SJSA1 (cell line): ENCODE data around the gene PXDN. TPM values are rescaled to one million over a fixed set of nuclear protein-coding genes. Genes with fewer than 3 reads are reported as not detected.
"Not testable (repeated sequence)": the region's sequence is repeated elsewhere in the genome, so short reads cannot be mapped to it uniquely, and the experiment has no call there.

Experiments
- DNase-seq, 2 experiments: peaks; one replicate each; pipeline ENCODE4 v3.0.0-alpha.2; 2015 to 2020; ENCODE audit warnings: low spot score in 2 of 2, low read depth in 1 of 2
- H3K27ac ChIP-seq: fragments of 250-450 bp; sonication (Bioruptor Pico); 2 replicates; pipeline ENCODE4 v1.5.1; 2020; ENCODE audit warnings: mild to moderate bottlenecking, moderate library complexity
- H3K27me3 ChIP-seq: fragments of 250-450 bp; sonication (Bioruptor Pico); replicated peaks from 2 replicates; pipeline ENCODE4 v1.5.1; 2020; ENCODE audit warnings: mild to moderate bottlenecking, moderate library complexity
- H3K36me3 ChIP-seq: fragments of 250-450 bp; sonication (Bioruptor Pico); 2 replicates; pipeline ENCODE4 v1.5.1; 2020; ENCODE audit warnings: mild to moderate bottlenecking
- H3K4me1 ChIP-seq: fragments of 250-450 bp; sonication (Bioruptor Pico); replicated peaks from 2 replicates; pipeline ENCODE4 v1.6.1; 2021; ENCODE audit warnings: mild to moderate bottlenecking
- H3K4me3 ChIP-seq: fragments of 250-450 bp; sonication (Bioruptor Pico); 2 replicates; pipeline ENCODE4 v1.5.1; 2020; ENCODE audit warnings: mild to moderate bottlenecking
- H3K9me3 ChIP-seq: fragments of 250-450 bp; sonication (Bioruptor Pico); replicated peaks from 2 replicates; pipeline ENCODE4 v1.5.1; 2020; ENCODE audit warnings: mild to moderate bottlenecking
- total RNA-seq: library from RNA; depleted of rRNA; stranded (reverse); fragments of >200 nt; shearing (Covaris generic); gene quantifications from 2 replicates; pipeline ENCODE4 v1.2.3, GENCODE V29; 2014

Gene PXDN
- total RNA-seq, 1 experiment from 2014 or later: 310 TPM

- Histone ChIP-seq H3K4me3 (no peak overlapping the region), H3K27ac (no peak overlapping the region), H3K27me3 (no peaks in the 10 kb centered on the region), H3K36me3 (no peaks in the 10 kb centered on the region), H3K9me3 (0 out of 2 replicates have a peak, but pooled peaks cover 8% of the 10 kb centered on the region), H3K4me1 (peaks cover 23% of the 10 kb centered on the region)
- DNase-seq: no peak
Observed at GRCh38 chr2:1622521-1623200, 121.7 kb downstream of the PXDN start.

- H3K36me3 ChIP-seq: not testable (repeated sequence)
Observed at GRCh38 chr2:1621976-1622375, 122.3 kb downstream of the PXDN start.

DNA sequence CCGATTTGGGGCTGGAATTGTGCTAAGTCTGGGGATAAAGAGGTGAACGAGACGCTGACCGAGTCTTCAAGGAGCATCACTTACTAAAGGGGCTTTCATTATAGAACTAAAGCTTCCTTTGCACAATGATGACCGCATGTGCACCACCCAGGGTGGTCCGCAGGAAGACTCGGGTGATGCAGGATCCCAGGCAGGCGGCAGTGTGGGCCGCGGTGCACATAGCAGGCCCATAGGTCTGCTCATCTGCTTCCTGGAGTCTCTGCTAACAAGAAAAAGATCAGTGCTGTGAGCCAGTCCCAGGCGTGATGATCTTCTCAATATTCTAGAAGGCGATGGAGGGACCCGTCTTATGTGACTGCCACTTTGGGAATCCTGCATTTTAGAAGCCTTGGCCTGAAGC, 122.8 kb downstream of the PXDN start:
- Histone ChIP-seq H3K9me3 (0 out of 2 replicates have a peak, but pooled peaks cover 8% of the 10 kb centered on the region), H3K27me3 (no peaks in the 10 kb centered on the region), H3K4me3 (no peak overlapping the region), H3K27ac (peak overlapping the region; percentile 40), H3K36me3 (no peaks in the 10 kb centered on the region), H3K4me1 (peaks cover 23% of the 10 kb centered on the region)
- no peak for DNase-seq

More at GRCh38 chr2:1621976-1622375, 122.3 kb downstream of the PXDN start:
- H3K4me1 ChIP-seq: peaks cover 23% of the 10 kb centered on the region
- H3K9me3 ChIP-seq, H3K27me3 ChIP-seq, H3K4me3 ChIP-seq: not testable (repeated sequence)
- peak in 1 of 2 experiments; percentile 63 for DNase-seq
- peak overlapping the region; percentile 40 for H3K27ac ChIP-seq

DNA sequence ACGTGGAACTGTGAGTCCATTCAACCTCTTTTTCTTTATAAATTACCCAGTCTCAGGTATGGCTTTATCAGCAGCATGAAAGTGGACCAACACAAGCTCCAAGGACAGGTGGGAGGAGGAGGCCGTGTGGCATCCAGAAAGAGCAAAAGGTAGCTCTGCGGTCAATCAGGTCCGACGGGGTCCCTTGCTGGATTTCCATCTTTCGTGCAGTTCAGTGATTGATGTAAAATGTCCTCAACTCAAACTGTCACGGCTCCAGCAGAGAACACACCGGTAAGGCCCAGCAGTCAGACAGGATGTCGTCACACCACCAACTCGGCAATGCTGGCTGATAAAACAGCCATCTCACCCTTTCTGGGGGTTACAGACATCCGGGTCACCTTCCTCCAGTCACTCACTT, 123.3 kb downstream of the PXDN start:
- peaks cover 23% of the 10 kb centered on the region for H3K4me1 ChIP-seq
- H3K36me3 ChIP-seq: no peaks in the 10 kb centered on the region
- 0 out of 2 replicates have a peak overlapping the region, but pooled peaks have one; percentile 40 for H3K27ac ChIP-seq
- no peaks in the 10 kb centered on the region for H3K27me3 ChIP-seq
- peak in 1 of 2 experiments; percentile 16 for DNase-seq
- H3K9me3 ChIP-seq: 0 out of 2 replicates have a peak, but pooled peaks cover 8% of the 10 kb centered on the region
- H3K4me3 ChIP-seq: no peak overlapping the region

DNA sequence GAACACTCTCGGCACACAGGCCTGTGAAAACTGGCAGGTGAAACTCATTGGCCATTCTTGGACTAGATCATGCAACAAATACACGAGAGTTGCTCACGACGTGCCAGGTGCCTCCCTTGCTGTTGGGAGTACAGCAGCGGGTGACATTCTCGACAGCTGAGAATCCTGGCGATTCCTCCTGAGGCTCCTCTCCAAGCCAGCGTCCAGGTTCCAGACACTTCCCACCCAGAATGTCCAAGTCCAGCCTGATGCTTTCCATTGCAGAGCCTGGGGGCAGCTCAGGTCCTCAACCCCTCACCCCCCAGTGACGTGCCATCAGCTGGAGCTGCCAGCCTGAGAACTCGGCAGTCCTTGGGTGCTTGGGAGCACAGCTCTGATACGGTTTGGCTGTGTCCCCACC, 124.2 kb downstream of the PXDN start:
- H3K36me3 ChIP-seq: no peaks in the 10 kb centered on the region

GRCh38 chr2:1619556-1619955, 124.8 kb downstream of the PXDN start:
- peaks cover 15% of the 10 kb centered on the region for H3K4me1 ChIP-seq
- no peaks in the 10 kb centered on the region for H3K36me3 ChIP-seq
- H3K27ac ChIP-seq: no peak overlapping the region
- H3K4me3 ChIP-seq: no peak overlapping the region
- 0 out of 2 replicates have a peak, but pooled peaks cover 8% of the 10 kb centered on the region for H3K9me3 ChIP-seq
- no peak for DNase-seq
- H3K27me3 ChIP-seq: no peaks in the 10 kb centered on the region

More for the DNA sequence above, 124.2 kb downstream of the PXDN start:
- DNase-seq: peak in 1 of 2 experiments; percentile 33
- no peaks in the 10 kb centered on the region for H3K27me3 ChIP-seq
- 0 out of 2 replicates have a peak, but pooled peaks cover 8% of the 10 kb centered on the region for H3K9me3 ChIP-seq
- H3K27ac ChIP-seq: no peak overlapping the region
- H3K4me3 ChIP-seq: no peak overlapping the region
- H3K4me1 ChIP-seq: peaks cover 16% of the 10 kb centered on the region

DNA sequence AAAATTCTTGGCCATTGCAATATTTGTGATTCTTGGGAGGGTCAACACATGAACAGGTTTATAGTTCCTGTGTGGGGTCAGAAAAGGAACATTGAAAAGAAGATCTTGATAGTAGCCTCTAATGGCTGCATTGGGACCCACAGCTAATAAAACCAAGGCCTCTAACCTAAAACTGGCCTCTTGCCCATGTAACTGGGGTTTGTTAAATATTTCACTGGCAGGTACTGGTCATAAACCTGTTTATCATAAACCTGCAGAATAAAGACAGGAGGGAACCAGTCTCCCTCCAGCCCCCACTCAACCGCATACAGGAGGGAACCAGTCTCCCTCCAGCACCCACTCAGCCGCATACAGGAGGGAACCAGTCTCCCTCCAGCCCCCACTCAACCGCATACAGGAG, 125.3 kb downstream of the PXDN start:
- DNase-seq: no peak
- Histone ChIP-seq H3K27ac (no peak overlapping the region), H3K4me3 (no peak overlapping the region)

DNA sequence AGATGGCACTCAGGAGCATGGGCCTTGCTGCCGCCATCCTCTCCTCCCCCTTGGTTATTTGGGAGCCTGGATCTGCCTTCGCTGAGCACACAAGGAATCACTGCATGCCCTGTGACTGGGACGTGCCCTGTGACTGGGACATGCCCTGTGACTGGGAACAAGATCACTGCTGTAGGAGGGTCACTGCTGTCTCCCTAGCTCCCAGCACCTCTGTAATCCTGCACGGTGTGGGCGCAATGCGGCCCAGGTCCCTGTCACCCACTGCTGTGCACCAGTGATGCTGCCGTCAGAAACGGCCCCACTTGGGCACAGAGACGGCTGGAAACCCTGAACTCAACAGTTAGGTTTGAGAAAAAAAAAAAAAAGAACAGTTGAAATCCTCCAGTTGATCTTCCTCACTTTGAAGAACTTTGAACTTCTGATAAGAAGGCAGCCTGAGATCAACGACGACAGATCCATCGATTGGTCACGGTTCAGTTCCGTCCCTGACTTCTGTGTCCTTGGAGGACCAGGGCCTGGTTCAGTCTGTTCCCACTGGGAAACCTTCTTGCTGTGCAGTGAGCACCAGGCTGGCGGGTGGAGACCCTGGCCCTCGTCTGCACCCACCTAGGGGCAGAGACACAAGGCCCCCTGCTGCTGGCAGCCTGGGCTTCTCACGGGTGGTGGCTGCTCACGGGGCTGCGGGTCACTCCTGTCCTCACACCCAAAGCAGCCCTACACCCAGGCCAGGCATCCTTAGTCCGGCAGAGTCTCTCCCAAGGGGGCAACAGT, 125.9 kb downstream of the PXDN start:
- Histone ChIP-seq H3K36me3 (no peaks in the 10 kb centered on the region), H3K9me3 (0 out of 2 replicates have a peak, but pooled peaks cover 8% of the 10 kb centered on the region), H3K4me1 (peaks cover 25% of the 10 kb centered on the region), H3K27me3 (no peaks in the 10 kb centered on the region), H3K27ac (no peak overlapping the region), H3K4me3 (no peak overlapping the region)
- no peak for DNase-seq

More for the DNA sequence above, 125.3 kb downstream of the PXDN start:
- 0 out of 2 replicates have a peak, but pooled peaks cover 8% of the 10 kb centered on the region for H3K9me3 ChIP-seq
- no peaks in the 10 kb centered on the region for H3K36me3 ChIP-seq
- H3K4me1 ChIP-seq: peaks cover 19% of the 10 kb centered on the region
- H3K27me3 ChIP-seq: no peaks in the 10 kb centered on the region

- no peak for DNase-seq
- no peaks in the 10 kb centered on the region for H3K27me3 ChIP-seq
- H3K9me3 ChIP-seq: 0 out of 2 replicates have a peak, but pooled peaks cover 8% of the 10 kb centered on the region
- H3K36me3 ChIP-seq: no peaks in the 10 kb centered on the region
- no peak overlapping the region for H3K4me3 ChIP-seq
- no peak overlapping the region for H3K27ac ChIP-seq
- peaks cover 25% of the 10 kb centered on the region for H3K4me1 ChIP-seq
Observed at GRCh38 chr2:1617425-1618021, 126.8 kb downstream of the PXDN start.

GRCh38 chr2:1614564-1614963, 129.8 kb downstream of the PXDN start:
- H3K9me3 ChIP-seq: no peaks in the 10 kb centered on the region
- H3K27ac ChIP-seq: no peak overlapping the region
- DNase-seq: no peak
- H3K27me3 ChIP-seq: no peaks in the 10 kb centered on the region
- peaks cover 11% of the 10 kb centered on the region for H3K4me1 ChIP-seq
- H3K36me3 ChIP-seq: no peaks in the 10 kb centered on the region
- no peak overlapping the region for H3K4me3 ChIP-seq

GRCh38 chr2:1613731-1614354, 130.5 kb downstream of the PXDN start:
- peak in 1 of 2 experiments; percentile 67 for DNase-seq
- no peaks in the 10 kb centered on the region for H3K9me3 ChIP-seq
- H3K4me3 ChIP-seq: no peak overlapping the region
- no peak overlapping the region for H3K27ac ChIP-seq
- no peaks in the 10 kb centered on the region for H3K36me3 ChIP-seq
- H3K4me1 ChIP-seq: peaks cover 11% of the 10 kb centered on the region
- H3K27me3 ChIP-seq: no peaks in the 10 kb centered on the region

DNA sequence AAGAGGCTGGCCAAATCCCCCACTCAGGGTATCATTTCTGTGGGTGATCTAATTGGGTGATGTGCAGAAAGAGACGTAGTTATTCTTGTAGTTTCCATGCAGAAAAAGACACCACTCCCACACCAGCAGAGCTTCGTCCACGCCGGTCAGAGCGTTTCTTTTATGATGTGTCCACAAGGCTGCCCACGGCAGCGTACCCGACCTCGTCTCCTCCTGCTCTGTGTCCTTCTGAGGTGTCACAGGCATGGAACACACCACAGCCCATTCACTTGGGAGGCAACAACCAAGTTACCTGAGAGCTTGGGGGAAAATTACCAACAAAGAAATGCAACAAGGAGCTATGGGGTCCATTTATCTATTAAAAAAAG, 131.3 kb downstream of the PXDN start:
- Histone ChIP-seq H3K4me3 (no peak overlapping the region), H3K27ac (no peak overlapping the region), H3K36me3 (no peaks in the 10 kb centered on the region), H3K27me3 (no peaks in the 10 kb centered on the region), H3K9me3 (no peaks in the 10 kb centered on the region), H3K4me1 (peaks cover 16% of the 10 kb centered on the region)
- no peak for DNase-seq

DNA sequence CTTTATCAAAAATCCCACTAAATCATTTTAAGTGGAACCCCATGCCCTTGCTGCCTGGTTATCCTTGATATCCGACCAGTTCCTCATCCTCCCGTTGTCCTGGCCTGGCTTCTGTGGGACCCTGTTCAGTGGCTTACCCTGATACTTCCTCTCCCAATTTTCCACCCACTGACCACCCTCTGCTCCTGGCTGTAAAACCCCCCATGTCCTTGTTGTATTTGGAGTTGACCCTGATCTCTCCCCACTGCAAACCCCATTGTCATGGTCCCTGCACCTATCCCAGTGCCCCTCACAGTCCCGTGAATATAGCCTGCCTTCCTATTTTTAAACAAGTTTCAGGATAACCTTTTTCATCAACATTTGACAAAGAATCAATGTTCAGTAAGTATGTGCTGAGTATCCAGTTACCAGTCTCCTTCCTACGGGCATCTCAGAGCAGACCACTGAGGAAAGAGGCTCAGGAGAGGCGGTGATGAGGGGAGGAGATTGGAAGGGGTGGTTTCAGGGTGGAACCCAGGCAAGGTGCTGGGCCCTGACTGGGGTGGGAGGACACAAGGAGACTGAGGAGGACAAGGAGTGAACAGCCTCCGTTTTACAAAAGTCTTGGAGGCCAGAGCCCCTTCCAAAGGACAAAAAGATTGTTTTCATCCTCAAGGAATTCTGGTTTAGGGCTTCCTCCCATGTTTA, 131.8 kb downstream of the PXDN start:
- H3K4me3 ChIP-seq: no peak overlapping the region

More for the DNA sequence above, 131.8 kb downstream of the PXDN start:
- Histone ChIP-seq H3K36me3 (no peaks in the 10 kb centered on the region), H3K9me3 (no peaks in the 10 kb centered on the region), H3K27ac (no peak overlapping the region), H3K27me3 (no peaks in the 10 kb centered on the region), H3K4me1 (peaks cover 21% of the 10 kb centered on the region)
- DNase-seq: no peak
